Measurements from ENCODE around the gene IL36RN.

Gene IL36RN

GRCh38 chr2:113050921-113051895 lies 7.8 kb upstream of the IL36RN start:
- DNase-seq, result no peak

- no peak for DNase-seq
These were observed 6.5 kb upstream of the IL36RN start, which contains the start of gene IL36B for GRCh38 chr2:113052396-113052917. Gene IL36B, minus strand, starts transcription at chr2:113052867.

GRCh38 chr2:113053666-113054065 lies 5.3 kb upstream of the IL36RN start:
- DNase-seq, result peak; percentile 12

- no peak for DNase-seq
These were observed 4.9 kb upstream of the IL36RN start for GRCh38 chr2:113054066-113054465.

- DNase-seq, result no peak
These were observed 2.5 kb upstream of the IL36RN start for GRCh38 chr2:113056521-113056920.

GRCh38 chr2:113057117-113057516 lies 1.9 kb upstream of the IL36RN start:
- no peak for DNase-seq

- DNase-seq, result no peak
These were observed 495 bp upstream of the IL36RN start for GRCh38 chr2:113058411-113058994.

- no peak for DNase-seq
These were observed 1.4 kb downstream of the IL36RN start for GRCh38 chr2:113060396-113060795.

GRCh38 chr2:113060796-113061195 lies 1.8 kb downstream of the IL36RN start:
- no peak for DNase-seq

- no peak for DNase-seq
These were observed 2.2 kb downstream of the IL36RN start for GRCh38 chr2:113061241-113061640.

GRCh38 chr2:113061896-113062770 lies 3.1 kb downstream of the IL36RN start:
- no peak for DNase-seq

GRCh38 chr2:113064281-113064680 lies 5.3 kb downstream of the IL36RN start:
- no peak for DNase-seq

- DNase-seq, result no peak
These were observed 5.9 kb downstream of the IL36RN start for GRCh38 chr2:113064898-113065297.

- DNase-seq, result no peak
These were observed 8.7 kb downstream of the IL36RN start, which contains the start of gene IL1F10 for GRCh38 chr2:113067681-113068080. Gene IL1F10, plus strand, starts transcription at chr2:113067970. Its CDS starts 4,769 bp downstream, at chr2:113072739.

GRCh38 chr2:113068249-113068648 lies 9.3 kb downstream of the IL36RN start:
- no peak for DNase-seq

- DNase-seq, result no peak
These were observed 9.9 kb downstream of the IL36RN start for GRCh38 chr2:113068706-113069485.

- DNase-seq, result no peak
These were observed 10.9 kb downstream of the IL36RN start for GRCh38 chr2:113069676-113070605.

GRCh38 chr2:113070606-113070975 lies 11.6 kb downstream of the IL36RN start:
- DNase-seq, result no peak

GRCh38 chr2:113072584-113072983 lies 13.6 kb downstream of the IL36RN start:
- DNase-seq, result no peak

GRCh38 chr2:113073325-113073834 lies 14.4 kb downstream of the IL36RN start:
- DNase-seq, result no peak

GRCh38 chr2:113075030-113075429 lies 16.0 kb downstream of the IL36RN start:
- peak; percentile 41 for DNase-seq
